HEK293 (cell line): ENCODE measurements around the gene NEUROD4.
A peak's percentile ranks its signal among the peaks of the same experiment; 100 is the strongest.

Experiments used
- BCL11B ChIP-seq: fragments of 450-650 bp; formaldehyde crosslinking; IDR thresholded peaks from 2 replicates; pipeline ENCODE4 v1.5.1; 2016; ENCODE audit warnings: low read depth, missing biosample characterization, missing genetic modification characterization
- FEZF1 ChIP-seq: fragments of 450-650 bp; formaldehyde crosslinking; IDR thresholded peaks from 2 replicates; pipeline ENCODE4 v1.5.1; 2016; ENCODE audit warnings: missing biosample characterization, missing genetic modification characterization
- HOXC10 ChIP-seq: sonication (generic); formaldehyde crosslinking; IDR thresholded peaks from 2 replicates; pipeline ENCODE4 v1.8.1; 2023; ENCODE audit warnings: mild to moderate bottlenecking, missing genetic modification reagents
- MZF1 ChIP-seq: fragments of 450-650 bp; formaldehyde crosslinking; IDR thresholded peaks from 2 replicates; pipeline ENCODE4 v1.5.1; 2017; ENCODE audit warnings: missing biosample characterization, missing genetic modification characterization, borderline replicate concordance
- OSR2 ChIP-seq: fragments of 450-650 bp; formaldehyde crosslinking; IDR thresholded peaks from 2 replicates; pipeline ENCODE4 v1.5.1; 2016; ENCODE audit warnings: missing biosample characterization, missing genetic modification characterization
- PRDM10 ChIP-seq: fragments of 450-650 bp; formaldehyde crosslinking; IDR thresholded peaks from 2 replicates; pipeline ENCODE4 v1.5.1; 2016; ENCODE audit warnings: missing biosample characterization, missing genetic modification characterization
- RBAK ChIP-seq: fragments of 450-650 bp; formaldehyde crosslinking; IDR thresholded peaks from 2 replicates; pipeline ENCODE4 v1.5.1; 2016; ENCODE audit warnings: missing biosample characterization, missing genetic modification characterization
- SP7 ChIP-seq: fragments of 450-650 bp; formaldehyde crosslinking; IDR thresholded peaks from 2 replicates; pipeline ENCODE4 v1.5.1; 2016; ENCODE audit warnings: missing biosample characterization, missing genetic modification characterization
- YY2 ChIP-seq: fragments of 450-650 bp; formaldehyde crosslinking; IDR thresholded peaks from 2 replicates; pipeline ENCODE4 v1.5.1; 2016; ENCODE audit warnings: missing biosample characterization, missing genetic modification characterization
- ZBTB1 ChIP-seq: fragments of 450-650 bp; formaldehyde crosslinking; IDR thresholded peaks from 2 replicates; pipeline ENCODE4 v1.5.1; 2016; ENCODE audit warnings: missing biosample characterization, missing genetic modification characterization
- ZNF114 ChIP-seq: fragments of 450-650 bp; formaldehyde crosslinking; IDR thresholded peaks from 2 replicates; pipeline ENCODE4 v1.5.0; 2017; ENCODE audit warnings: missing biosample characterization, missing genetic modification characterization
- ZNF138 ChIP-seq: fragments of 450-650 bp; formaldehyde crosslinking; IDR thresholded peaks from 2 replicates; pipeline ENCODE4 v1.5.1; 2016; ENCODE audit warnings: missing biosample characterization, missing genetic modification characterization, borderline replicate concordance
- ZNF140 ChIP-seq: fragments of 450-650 bp; formaldehyde crosslinking; IDR thresholded peaks from 2 replicates; pipeline ENCODE4 v1.5.1; 2016; ENCODE audit warnings: missing biosample characterization, missing genetic modification characterization
- ZNF146 ChIP-seq: fragments of 450-650 bp; formaldehyde crosslinking; IDR thresholded peaks from 2 replicates; pipeline ENCODE4 v1.5.1; 2016; ENCODE audit warnings: missing biosample characterization, missing genetic modification characterization
- ZNF157 ChIP-seq: fragments of 450-650 bp; formaldehyde crosslinking; IDR thresholded peaks from 2 replicates; pipeline ENCODE4 v1.5.1; 2016; ENCODE audit warnings: missing biosample characterization, missing genetic modification characterization
- ZNF19 ChIP-seq: fragments of 450-650 bp; formaldehyde crosslinking; IDR thresholded peaks from 2 replicates; pipeline ENCODE4; 2016; ENCODE audit warnings: missing biosample characterization, missing genetic modification characterization, low read depth
- ZNF266 ChIP-seq: fragments of 450-650 bp; formaldehyde crosslinking; IDR thresholded peaks from 2 replicates; pipeline ENCODE4 v1.5.1; 2016; ENCODE audit warnings: missing biosample characterization, missing genetic modification characterization, low read depth
- ZNF302 ChIP-seq: fragments of 450-650 bp; formaldehyde crosslinking; IDR thresholded peaks from 2 replicates; pipeline ENCODE4 v1.5.1; 2016; ENCODE audit warnings: missing biosample characterization, missing genetic modification characterization, low read depth
- ZNF311 ChIP-seq: fragments of 450-650 bp; formaldehyde crosslinking; IDR thresholded peaks from 2 replicates; pipeline ENCODE4 v1.5.1; 2017; ENCODE audit warnings: missing biosample characterization, missing genetic modification characterization, borderline replicate concordance
- ZNF324 ChIP-seq: fragments of 450-650 bp; formaldehyde crosslinking; IDR thresholded peaks from 2 replicates; pipeline ENCODE4 v1.5.1; 2016; ENCODE audit warnings: missing biosample characterization, missing genetic modification characterization
- ZNF416 ChIP-seq: fragments of 450-650 bp; formaldehyde crosslinking; IDR thresholded peaks from 2 replicates; pipeline ENCODE4 v1.5.1; 2016; ENCODE audit warnings: missing biosample characterization, missing genetic modification characterization
- ZNF433 ChIP-seq: fragments of 450-650 bp; formaldehyde crosslinking; IDR thresholded peaks from 2 replicates; pipeline ENCODE4 v1.5.1; 2016; ENCODE audit warnings: missing biosample characterization, missing genetic modification characterization, low read depth
- ZNF518A ChIP-seq: fragments of 450-650 bp; formaldehyde crosslinking; conservative IDR thresholded peaks from 2 replicates; pipeline ENCODE4 v1.5.1; 2016; ENCODE audit warnings: low read depth, missing biosample characterization, missing genetic modification characterization
- ZNF521 ChIP-seq: fragments of 450-650 bp; formaldehyde crosslinking; IDR thresholded peaks from 2 replicates; pipeline ENCODE4 v1.5.1; 2017; ENCODE audit warnings: missing biosample characterization, mild to moderate bottlenecking, missing genetic modification characterization
- ZNF530 ChIP-seq: fragments of 450-650 bp; formaldehyde crosslinking; IDR thresholded peaks from 2 replicates; pipeline ENCODE4 v1.5.1; 2016; ENCODE audit warnings: low read depth, missing biosample characterization, missing genetic modification characterization
- ZNF549 ChIP-seq: fragments of 450-650 bp; IDR thresholded peaks from 2 replicates; pipeline ENCODE4 v1.5.1; 2018; ENCODE audit warnings: missing biosample characterization, missing genetic modification characterization, mild to moderate bottlenecking, inconsistent platforms, moderate library complexity
- ZNF558 ChIP-seq: fragments of 450-650 bp; formaldehyde crosslinking; IDR thresholded peaks from 2 replicates; pipeline ENCODE4 v1.5.1; 2016; ENCODE audit warnings: missing biosample characterization, missing genetic modification characterization
- ZNF626 ChIP-seq: fragments of 450-650 bp; sonication (Bioruptor Pico); formaldehyde crosslinking; IDR thresholded peaks from 2 replicates; pipeline ENCODE4 v1.5.1; 2018; ENCODE audit warnings: missing biosample characterization, missing genetic modification characterization, inconsistent platforms
- ZNF660 ChIP-seq: fragments of 450-650 bp; IDR thresholded peaks from 2 replicates; pipeline ENCODE4 v1.5.1; 2018; ENCODE audit warnings: missing biosample characterization, mild to moderate bottlenecking, missing genetic modification characterization
- ZNF76 ChIP-seq: fragments of 450-650 bp; formaldehyde crosslinking; IDR thresholded peaks from 2 replicates; pipeline ENCODE4; 2016; ENCODE audit warnings: low read depth, missing biosample characterization, missing genetic modification characterization, borderline replicate concordance

The NEUROD4 gene

GRCh38 chr12:55073043-55074022 is 53.6 kb downstream of the NEUROD4 start (continued):
- TF ChIP-seq ZNF433 (tag by site-specific recombination) (peak; percentile 74; the same call in 1 of the 2 replicates), ZBTB1 (tag by site-specific recombination) (no peak), ZNF140 (tag by site-specific recombination) (peak; percentile 76; the same call in 1 of the 2 replicates), YY2 (tag by site-specific recombination) (no peak), ZNF549 (tag by site-specific recombination) (no peak), ZNF324 (tag by site-specific recombination) (no peak), ZNF311 (tag by site-specific recombination) (no peak), RBAK (no peak), BCL11B (tag by site-specific recombination) (no peak), ZNF76 (no peak), ZNF660 (tag by site-specific recombination) (0 out of 2 replicates have a peak, but pooled peaks have one; percentile 26), ZNF558 (tag by site-specific recombination) (peak; percentile 69; the same call in 1 of the 2 replicates), HOXC10 (CRISPR knock-in tag) (no peak), ZNF138 (0 out of 2 replicates have a peak, but pooled peaks have one; percentile 27), FEZF1 (tag by site-specific recombination) (no peak), ZNF530 (tag by site-specific recombination) (peak; percentile 57; the same call in 1 of the 2 replicates), OSR2 (tag by site-specific recombination) (no peak), MZF1 (tag by site-specific recombination) (no peak; the same call in 1 of the 2 replicates), ZNF416 (tag by site-specific recombination) (no peak), ZNF626 (no peak), SP7 (tag by site-specific recombination) (no peak), ZNF302 (tag by site-specific recombination) (no peak), ZNF266 (tag by site-specific recombination) (peak; percentile 72; the same call in 1 of the 2 replicates), ZNF518A (peak; percentile 88), ZNF19 (no peak), ZNF114 (no peak), ZNF521 (tag by site-specific recombination) (no peak), ZNF157 (tag by site-specific recombination) (no peak), PRDM10 (tag by site-specific recombination) (no peak), ZNF146 (no peak)
